Fibroblast of the conjunctiva (primary cell): Measurements from ENCODE around the gene BCKDK.
A peak's percentile ranks its signal among the peaks of the same experiment; 100 is the strongest.

Experiments used
- DNase-seq: peaks from one replicate; pipeline ENCODE4 v3.0.0-alpha.2; 2010; ENCODE audit warnings: low read depth

BCKDK gene

DNA sequence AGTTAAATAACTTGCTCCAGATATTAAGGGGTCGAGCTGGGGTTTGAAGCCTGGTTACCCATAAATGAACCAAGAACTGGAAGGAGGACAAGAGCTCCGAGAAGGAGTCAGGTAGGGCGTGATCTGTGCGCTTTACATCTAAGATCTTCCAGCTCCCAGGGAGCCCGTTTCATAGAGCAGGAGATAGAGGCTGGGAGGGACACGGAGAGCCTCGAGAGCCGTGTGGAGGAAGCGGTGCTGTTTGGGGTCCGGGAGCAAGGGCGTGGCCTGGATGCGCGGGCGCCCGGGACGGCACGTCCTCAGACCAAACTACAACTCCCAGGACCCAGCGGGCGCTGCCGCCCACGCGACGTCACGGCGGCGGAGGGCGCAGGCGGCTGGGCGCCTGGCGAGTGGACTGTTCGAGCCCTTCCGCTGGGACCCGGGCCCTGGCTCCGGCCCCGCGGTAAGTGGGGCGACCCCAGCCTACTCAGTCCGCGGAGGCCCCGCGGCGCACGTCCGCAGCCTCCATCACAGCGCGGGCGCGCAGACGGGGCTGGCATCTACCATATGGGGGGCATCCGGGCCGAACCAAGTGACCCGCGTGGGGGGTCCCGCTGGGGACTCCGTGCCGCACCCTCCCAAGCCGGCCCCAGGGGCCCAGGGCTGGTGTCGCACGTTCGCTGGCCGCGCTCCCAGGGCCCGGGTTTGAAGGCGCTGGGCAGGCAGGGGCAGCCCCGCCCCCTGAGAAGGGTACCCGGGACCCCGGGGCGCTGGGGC, at the start of gene BCKDK:
Gene BCKDK, plus strand, starts transcription at position 352 of the 759 bp plus-strand sequence. CDS start 838 bp downstream, outside the sequence.
- DNase-seq: peak; percentile 45

DNA sequence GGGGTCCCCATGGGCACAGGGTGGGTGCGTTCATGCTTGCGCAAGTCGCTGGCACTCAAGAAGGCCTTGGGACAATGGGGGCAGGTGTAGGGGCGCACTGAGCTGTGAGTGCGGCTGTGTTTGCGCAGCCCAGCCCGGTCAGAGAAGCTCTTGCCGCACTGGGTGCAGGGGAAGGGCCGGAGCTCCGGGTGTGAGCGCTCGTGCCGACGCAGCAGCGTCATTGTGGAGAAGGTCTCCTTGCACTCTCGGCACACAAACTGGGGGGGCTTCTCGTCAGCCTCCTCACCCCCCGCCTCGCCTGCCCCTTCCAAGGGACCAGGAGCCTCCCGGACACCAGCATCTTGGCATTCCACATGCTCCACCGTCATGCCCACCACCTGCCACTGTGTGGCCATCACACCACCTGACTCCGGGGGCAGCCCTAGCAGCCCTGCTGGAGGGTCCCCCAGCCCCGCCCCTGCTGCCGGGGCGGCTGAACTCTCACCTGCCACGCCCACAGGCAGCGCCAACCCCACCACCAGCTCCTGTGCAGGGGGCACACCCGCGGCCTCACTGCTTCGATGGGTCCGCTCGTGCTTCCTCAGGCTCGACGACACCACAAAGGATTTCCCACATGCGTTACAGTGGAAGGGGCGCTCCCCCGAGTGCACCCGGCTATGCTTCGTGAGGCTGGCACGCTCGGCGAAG, 46.9 kb upstream of the BCKDK start:
- DNase-seq: no peak

DNA sequence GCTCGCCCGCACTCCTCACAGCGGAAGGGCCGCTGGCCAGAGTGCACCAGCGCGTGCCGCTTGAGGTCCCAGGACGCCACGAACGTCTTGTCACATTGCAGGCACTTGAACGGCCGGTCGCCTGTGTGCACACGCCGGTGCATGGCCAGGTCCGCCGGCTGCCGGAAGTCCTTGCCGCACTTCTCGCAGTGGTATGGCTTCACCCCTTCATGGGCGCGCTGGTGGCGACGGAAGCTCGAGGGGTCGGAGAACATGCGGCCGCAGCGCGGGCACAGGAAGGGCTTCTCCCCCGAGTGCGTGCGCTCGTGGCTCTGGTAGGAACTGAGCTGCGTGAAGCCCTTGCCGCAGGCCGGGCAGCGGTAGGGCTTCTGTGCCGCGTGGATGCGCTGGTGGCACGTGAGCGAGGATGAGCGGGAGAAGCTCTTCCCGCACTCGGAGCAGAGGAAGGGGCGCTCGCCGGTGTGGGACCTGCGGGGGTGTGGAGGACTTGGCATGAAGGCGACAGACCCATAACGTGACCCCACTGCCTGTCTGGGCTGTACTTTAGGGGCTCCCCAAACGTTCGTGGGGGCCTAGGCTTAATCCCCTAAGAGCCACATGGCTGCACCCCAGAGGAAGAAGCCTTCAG, 46.3 kb upstream of the BCKDK start:
- DNase-seq: no peak

GRCh38 chr16:31063495-31063842, 44.7 kb upstream of the BCKDK start:
- DNase-seq: no peak

- no peak for DNase-seq
These were observed 44.2 kb upstream of the BCKDK start for GRCh38 chr16:31063843-31064611.

DNA sequence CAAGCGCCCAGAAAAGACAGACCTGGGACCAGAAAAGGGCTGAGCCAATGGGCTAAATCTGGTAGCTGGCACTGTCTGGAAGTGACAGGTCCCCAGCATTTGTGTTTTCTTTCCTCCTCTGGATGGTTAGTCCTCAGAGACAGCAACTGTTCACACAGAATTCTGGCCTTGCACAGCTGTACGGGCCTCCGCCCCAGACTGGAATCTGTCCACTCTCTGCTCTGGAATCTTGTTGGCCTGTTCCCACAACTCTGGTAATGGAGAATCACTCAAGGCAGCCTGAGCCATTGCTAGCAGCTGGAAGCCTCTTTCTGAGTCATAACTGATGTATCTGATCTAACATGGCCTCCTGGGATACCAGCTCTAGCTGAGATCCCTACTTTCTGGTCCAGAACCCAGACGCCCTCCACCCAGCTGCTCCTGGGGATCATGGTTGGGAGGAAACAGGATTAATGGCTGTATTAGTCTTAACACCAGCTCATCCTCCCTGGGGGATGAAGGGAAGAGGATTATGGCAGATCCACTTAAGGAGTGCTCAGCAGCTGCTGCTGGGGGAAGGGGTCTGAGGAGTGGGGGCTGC, 43.2 kb upstream of the BCKDK start:
- peak; percentile 90 for DNase-seq

- no peak for DNase-seq
These were observed 40.8 kb upstream of the BCKDK start for GRCh38 chr16:31067342-31067741.

GRCh38 chr16:31071861-31072260, 36.3 kb upstream of the BCKDK start:
- peak; percentile 85 for DNase-seq

DNA sequence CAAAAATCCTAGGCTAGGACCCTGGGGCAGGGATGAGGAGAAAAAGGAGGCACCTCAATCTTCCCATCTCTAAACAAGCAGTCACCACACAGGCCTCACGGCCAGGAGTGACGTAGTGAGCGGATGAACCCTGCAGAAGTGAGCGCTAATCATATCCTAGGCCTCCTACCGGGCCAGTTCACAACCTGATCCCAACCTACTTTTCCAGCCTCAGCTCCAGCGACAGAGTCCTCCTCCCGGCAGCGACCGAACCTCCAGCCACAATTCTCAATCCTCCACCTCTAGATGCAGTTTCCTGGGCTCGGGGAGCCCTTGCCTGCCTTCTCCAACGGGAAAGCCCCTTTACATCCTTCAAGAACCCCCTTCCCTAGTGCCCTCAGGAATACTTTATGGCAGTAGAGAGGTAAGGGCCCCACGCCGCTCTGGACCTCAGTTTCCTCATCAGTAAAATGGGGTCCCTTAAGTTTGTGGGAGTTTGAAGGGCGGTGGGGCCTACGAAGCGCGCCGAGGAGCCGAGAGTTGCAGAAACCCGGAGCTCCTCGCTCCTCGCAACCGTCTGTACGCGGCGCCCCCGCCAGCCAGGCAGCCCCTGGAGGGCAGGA, 35.5 kb upstream of the BCKDK start:
- no peak for DNase-seq

GRCh38 chr16:31073142-31073969, 34.8 kb upstream of the BCKDK start:
- peak; percentile 77 for DNase-seq

DNA sequence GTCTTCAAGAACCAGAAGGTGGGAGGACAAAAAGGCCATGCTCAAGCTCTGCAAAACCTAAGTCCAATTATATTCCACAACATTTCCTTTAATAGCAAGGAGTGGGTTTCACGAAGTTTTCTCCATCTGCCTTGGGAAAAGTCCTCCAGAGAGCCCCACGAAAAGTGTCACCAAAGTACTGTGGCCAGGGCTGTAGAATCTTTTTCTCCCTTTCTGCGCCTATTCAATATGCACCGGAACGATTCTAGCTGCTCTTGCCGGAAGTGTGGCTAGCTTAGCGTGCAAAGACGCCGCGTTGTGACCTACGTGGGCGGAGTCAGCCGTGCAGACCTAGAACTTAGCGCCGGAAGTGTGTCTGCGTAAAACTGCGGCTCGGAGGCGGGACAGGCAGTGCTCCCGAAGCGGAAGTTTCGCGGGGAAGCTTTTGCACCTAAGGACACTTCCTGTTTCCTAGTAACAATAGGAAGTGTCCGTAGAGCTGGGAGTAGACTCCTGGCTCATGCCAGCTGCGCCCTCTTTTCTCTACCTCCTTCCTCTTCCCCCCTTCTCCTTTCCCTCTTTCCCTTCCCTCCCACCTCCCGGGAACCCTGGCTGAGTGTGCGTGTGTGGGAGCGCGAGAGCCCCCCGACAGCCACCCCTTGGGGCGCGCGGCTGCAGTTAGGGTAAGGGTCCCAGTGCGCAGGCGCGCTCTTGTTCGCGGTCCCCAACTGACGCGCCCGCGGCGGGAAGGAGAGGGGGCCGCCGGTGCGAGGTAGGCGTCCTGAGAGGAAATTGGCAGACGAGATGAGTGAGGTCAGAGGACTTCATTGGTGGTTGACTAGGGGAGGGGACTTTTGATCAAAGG, 34.0 kb upstream of the BCKDK start, which contains the start of the genes ZNF646 and ZNF668:
Gene ZNF646, plus strand, starts transcription at position 453 of the 844 bp plus-strand sequence. CDS start 1,903 bp downstream, outside the sequence.
Gene ZNF668, minus strand, starts transcription at position 271 of the 844 bp plus-strand sequence. CDS start 9,781 bp downstream, outside the sequence.
- peak; percentile 98 for DNase-seq

- DNase-seq: no peak
These were observed 33.4 kb upstream of the BCKDK start for GRCh38 chr16:31074814-31075183.

GRCh38 chr16:31076319-31076718, 31.9 kb upstream of the BCKDK start:
- DNase-seq: no peak

- no peak for DNase-seq
These were observed 31.2 kb upstream of the BCKDK start for GRCh38 chr16:31077024-31077423.

- no peak for DNase-seq
These were observed 30.4 kb upstream of the BCKDK start for GRCh38 chr16:31077592-31078396.

- no peak for DNase-seq
These were observed 29.4 kb upstream of the BCKDK start for GRCh38 chr16:31078597-31079341.

GRCh38 chr16:31079342-31079944, 28.7 kb upstream of the BCKDK start:
- DNase-seq: no peak
